Stimulated activated CD8-positive, alpha-beta memory T cell treated with anti-CD3 and anti-CD28 coated beads, Interleukin-7, amount 100 ng/mL, for 4 hours (primary cell): ENCODE measurements around the gene EFCAB11.
A peak's percentile ranks its signal among the peaks of the same experiment; 100 is the strongest.

Experiments used
- DNase-seq, 2 donors: peaks; one replicate each; pipeline ENCODE4 v3.0.0-alpha.2; 2020; ENCODE audit warnings: low read depth in 2 of 2

EFCAB11 gene

DNA sequence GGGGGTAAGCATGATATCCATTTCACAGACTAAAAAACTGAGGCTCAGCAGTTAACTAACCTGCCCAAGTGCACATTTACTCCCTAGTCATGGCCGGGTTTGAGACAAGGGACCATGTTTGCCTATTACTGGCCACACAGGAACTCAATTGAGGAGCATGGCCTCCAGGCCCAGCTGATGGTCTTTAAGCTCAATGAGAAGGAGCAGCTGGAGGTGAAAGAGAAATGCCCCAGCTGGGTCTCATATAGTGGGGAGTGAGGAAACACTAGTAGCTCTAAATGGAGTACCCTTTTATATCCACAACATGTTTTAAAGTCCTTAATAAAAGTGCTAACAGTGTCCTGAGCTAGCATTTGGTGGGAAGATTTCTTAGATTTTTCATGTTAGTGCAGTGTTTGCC, 2.8 kb upstream of the EFCAB11 start:
- DNase-seq: no peak

DNA sequence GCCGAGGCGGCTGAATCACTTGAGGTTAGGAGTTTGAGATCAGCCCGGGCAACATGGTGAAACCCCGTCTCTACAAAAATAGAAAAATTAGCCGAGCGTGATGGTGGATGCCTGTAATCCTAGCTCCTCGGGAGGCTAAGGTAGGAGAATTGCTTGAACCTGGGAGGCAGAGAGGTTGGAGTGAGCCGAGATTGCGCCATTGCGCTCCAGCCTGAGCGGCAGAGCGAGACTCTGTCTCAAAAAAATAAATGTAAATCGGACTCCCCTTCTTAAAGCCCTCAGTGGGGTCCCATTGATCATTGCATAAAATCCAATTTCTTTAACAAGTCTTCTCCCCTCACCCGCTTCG, 2.1 kb upstream of the EFCAB11 start:
- DNase-seq: no peak

DNA sequence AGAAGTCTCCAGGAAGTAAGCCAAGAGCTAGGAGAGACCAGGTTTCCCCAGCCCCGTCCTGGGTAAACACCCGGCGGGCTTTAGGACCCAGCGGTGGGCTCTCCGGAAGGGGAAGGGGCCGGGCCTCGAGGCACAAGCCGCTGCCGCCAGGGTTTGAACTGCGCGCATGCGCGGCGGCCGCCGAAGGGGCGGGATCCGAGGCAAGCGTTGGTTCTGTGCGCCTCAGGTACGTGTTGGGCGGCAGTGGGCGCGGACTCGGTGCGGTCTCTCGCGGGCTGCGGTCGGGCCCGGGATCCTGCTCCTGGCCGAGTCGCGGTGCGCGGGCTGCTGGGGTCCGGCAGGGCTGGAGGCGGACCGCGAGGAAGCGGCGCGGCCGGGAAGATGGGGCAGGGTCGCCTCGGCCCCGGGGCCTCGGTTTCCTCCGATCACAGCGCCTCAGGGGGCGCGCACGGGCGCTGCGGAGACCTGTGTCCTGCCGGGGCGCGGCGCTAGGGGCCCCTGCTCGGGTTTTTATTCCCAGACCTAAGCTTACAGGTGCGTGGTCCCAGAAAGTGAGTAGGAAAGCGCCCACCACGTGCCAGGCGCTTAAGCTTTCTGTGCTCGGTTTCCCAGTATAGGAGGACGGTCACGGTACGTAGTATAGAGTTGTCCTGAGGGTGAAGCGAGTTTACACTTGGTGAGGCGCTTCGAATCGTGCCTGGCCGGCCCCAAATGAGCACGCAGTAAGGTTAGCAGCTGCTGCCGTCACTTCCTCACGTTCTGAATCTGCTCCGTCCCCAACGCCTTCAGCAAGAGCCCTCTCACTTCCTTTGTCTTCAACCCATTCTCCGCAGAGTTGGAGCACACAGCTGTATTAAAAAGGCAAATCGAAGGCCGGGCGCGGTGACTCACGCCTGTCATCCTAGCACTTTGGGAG, 1.5 kb upstream of the EFCAB11 start, which contains the start of gene TDP1:
Gene TDP1 (plus strand): TSS at position 183 of the 916 bp plus-strand sequence. CDS start 7,188 bp downstream, outside the sequence.
- DNase-seq: peak; percentile 93 to 97

DNA sequence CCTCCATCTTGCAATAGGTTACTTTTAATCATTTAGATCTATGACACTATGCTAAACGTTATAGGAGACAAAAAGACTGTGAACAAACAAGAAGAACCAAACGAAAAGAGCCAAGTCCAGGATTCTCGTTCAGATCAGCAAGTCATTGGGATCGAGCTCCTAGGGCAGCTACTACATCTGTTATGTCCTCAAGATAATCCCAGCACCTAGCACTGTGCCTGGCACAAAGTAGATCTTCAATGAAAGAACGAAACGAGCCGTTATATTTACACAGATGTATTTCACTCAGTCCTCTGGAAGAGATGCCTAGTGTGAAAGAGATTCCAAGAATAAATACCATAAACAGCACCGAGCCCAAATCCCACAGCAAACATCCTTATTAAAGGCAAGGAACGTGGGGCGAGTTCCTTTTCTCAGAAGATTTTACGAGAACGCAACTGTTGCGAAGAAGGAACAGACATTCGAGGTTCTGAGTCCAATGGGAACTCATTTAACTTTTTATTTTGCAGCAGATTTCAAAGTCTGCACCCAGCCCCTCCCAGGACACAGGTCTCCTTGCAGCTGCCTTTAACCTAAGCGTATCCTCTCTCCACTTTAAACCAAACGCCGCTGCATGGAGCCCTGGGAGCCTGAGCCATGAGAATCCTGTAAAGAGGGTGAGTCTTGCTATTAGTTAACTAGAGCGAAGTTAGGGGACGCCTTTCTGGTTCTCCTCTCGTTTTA, 653 bp upstream of the EFCAB11 start:
- DNase-seq: no peak

GRCh38 chr14:89953602-89954001, 928 bp downstream of the EFCAB11 start:
- no peak for DNase-seq

GRCh38 chr14:89952576-89952975, 2.0 kb downstream of the EFCAB11 start:
- no peak for DNase-seq

DNA sequence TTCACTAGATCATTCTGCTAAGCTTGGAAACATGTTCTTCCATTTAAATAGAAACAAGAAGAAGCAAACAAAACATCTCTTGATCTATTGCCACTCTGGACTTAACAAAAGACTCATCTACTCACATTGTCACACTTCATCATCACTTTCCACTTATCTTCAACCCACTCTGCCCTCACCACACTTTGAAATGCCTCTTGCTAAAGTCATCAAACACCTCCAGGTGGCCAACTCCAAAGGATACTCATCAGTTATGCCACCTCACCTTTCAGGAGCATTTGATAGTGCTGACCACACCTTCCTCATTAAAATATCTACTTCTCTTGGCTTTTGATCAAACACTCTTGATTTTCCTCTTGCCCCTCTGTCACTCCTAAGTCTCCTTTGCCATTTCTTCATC, 7.2 kb downstream of the EFCAB11 start:
- no peak for DNase-seq

DNA sequence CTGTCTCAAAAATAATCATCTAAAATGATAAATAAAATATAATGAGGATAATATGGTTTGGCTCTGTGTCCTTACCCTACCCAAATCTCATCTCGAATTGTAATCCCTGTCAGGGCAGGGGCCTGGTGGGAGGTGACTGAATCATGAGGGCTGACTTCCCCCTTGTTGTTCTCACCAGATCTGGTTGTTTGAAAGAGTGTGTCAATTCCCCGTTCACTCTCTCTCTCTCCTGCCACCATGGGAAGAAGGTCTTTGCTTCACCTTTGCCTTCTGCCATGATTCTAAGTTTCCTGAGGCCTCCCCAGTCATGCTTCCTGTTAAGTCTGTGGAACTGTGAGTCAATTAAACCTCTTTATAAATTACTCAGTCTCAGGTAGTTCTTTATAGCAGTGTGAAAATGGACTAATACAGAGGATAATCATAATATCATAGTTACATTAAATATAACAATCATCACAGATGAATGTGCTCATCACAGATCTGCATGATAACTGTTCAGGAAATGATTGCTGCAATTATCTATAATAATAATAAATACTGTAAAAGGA, 12.6 kb downstream of the EFCAB11 start:
- DNase-seq: no peak

DNA sequence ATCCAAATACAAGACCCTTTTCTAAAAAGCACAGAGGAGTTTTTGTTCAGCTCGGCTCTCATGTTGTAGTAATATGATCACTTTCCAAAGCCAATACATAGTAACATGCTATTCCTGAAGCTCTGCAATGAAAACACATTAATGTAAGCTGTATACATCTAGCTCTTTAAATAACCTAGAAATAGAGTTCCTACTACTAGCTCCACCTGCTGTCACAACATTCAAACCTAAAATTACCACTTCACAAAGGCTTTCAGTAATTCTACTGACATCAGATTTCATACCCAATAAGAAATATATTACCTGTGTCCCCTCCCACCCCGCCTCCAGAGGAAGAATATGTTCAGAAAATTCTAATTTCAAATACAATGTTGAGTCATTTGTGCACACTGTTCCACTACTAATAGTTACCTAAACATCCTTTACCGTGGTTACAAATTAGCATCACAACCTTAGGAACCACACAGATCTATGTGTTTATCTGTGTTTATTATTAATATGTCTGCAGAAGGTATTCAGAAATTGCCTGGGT, 17.8 kb downstream of the EFCAB11 start:
- DNase-seq: no peak

GRCh38 chr14:89933002-89933401, 21.5 kb downstream of the EFCAB11 start:
- no peak for DNase-seq

GRCh38 chr14:89927186-89927865, 27.2 kb downstream of the EFCAB11 start:
- DNase-seq: no peak

DNA sequence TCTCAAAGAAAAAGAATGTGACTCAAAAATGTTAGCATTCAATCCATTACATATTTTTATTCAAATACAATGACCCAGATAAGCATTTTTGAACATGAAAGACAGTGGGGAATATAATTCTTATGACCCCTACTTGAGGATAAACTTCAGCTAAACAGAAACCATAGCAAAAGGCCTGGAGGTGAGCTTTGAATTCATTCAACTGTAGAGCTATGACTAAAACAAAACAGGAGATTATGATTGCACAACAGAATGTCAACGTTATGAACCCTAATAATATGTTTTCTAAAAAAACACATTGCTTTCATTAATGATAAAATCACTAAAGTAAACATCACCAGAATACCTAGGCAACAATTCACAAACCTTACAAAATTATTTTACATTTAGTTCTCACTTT, 27.8 kb downstream of the EFCAB11 start:
- no peak for DNase-seq

DNA sequence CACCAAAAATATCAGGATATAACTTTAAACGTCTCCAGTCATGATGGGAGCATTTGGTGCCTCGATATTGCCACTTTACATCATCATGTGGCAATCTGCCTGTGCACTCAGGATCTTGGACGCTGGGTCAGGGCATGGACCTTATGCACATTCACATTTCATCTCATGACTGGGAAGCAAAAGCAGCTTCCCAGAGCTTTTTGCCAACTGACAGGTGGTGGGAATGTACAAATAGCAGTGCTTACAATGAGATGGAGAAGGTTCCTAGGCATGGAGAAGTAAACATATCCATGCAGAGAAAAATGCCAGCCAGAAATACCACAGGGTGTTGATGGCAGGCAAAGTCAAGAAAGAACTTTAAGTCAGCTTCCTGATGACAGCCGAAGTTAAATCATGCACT, 30.3 kb downstream of the EFCAB11 start:
- DNase-seq: no peak

GRCh38 chr14:89922031-89922907, 32.3 kb downstream of the EFCAB11 start:
- DNase-seq: no peak

- DNase-seq: no peak
Measured at GRCh38 chr14:89921346-89921745, 33.2 kb downstream of the EFCAB11 start.

- DNase-seq: no peak
Measured at GRCh38 chr14:89920056-89920455, 34.5 kb downstream of the EFCAB11 start.

DNA sequence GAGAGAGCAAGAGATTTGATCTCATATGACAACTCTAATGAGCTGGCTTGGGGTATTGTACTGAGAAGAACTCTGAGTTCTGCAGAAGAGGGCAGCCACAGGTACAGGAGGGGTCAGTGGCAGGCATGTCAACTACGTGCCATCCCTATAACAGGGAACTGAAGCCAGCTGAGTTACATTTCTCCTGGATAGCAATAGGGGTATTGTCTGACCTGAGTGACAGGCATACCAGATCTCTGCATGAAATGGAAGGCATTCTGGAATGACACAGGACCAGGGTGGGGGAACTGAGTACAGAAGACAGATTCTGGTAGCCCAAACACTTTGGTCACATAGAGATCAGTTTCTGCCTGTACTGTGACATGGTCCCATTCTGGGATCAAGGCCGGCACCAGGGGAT, 35.8 kb downstream of the EFCAB11 start:
- DNase-seq: no peak

DNA sequence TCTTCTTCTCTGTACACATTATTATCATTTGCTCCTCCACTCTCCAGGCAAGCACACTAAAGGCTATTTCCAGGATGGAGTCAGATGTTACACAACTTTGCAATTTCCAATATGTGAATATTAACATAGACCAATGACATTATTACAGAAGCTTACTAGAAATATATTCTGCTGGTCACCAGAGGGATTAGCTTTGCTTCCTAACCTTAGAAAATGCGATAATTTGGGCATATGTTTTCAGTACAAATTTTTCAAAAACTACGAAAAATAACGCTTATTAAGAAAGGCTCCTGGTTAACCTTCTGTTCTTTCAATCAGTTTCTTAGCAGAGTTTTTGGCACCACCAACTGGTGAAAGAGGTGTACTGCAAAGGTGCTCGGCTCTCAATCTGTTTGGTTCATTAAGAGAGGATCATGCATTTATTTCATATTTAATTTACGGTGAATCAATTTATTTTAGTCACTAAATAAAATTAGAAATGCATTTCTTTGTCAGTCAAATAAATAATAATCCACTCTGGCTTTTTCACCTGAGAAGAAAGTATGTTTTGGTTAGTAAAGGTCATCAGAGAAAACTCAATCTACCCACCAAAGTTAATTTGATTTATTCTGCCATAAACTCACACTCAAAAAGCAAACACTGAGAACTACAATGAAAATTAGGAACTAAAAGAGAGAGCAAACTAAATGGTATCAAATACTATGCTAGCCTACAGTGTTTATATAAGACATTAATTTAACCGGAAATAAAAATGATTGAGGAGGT, 39.2 kb downstream of the EFCAB11 start:
- peak; percentile 22 to 29 for DNase-seq

DNA sequence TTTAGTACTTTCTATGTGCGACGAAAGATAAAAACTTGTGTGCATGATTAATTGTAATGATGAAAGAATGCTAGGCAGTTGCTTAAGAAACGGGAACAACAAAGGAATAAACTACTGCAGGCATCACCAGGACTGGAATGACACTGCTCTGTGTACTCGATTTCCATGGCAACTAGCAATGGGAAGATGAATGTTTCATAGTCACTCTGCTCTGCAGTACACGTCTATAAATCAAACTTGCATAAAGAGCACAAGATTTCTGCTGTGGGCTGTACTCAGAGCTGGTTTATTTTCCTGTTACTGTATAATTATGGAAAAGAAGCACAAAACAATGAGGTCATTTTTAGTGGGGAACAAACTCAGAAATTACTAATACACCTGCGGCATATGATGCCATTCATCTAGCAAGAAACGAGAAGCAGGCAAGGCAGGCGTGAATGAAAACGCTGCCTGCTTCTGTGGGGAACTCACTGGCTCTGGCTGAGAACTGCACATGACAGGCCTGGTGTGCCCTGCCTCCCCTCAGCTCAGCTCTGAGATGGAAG, 41.8 kb downstream of the EFCAB11 start:
- DNase-seq: no peak

DNA sequence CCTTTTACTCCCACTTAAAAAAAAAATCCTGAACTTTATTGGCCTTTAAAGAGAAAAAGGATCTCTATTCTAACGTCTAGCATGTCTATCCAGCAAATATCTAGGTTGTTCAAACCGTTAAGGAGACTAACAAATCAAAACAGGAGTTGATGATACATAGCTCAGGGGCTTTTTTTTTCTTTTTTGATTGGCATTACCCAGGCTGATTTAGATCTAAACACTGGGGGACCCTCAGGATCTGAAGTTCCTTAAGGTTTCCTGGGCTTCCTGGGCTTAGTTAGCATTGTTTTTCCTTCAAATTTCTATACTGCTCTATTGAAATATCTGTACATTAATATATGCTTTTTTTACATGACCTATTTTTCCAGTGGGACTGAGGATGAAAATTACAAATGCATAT, 42.3 kb downstream of the EFCAB11 start:
- no peak for DNase-seq
